B cell (primary cell): ENCODE data around the gene OR2T34.

Experiments used
- EZH2 ChIP-seq: IDR thresholded peaks from 2 replicates; pipeline ENCODE4 v1.6.1; 2012; ENCODE audit warnings: borderline replicate concordance, low read depth, mild to moderate bottlenecking, moderate library complexity, low read length; ENCODE audit not compliant: insufficient read depth, poor library complexity, severe bottlenecking
- TF ChIP-seq, protein P1 (sequence below): fragments of 200-600 bp; IDR thresholded peaks from one replicate; pipeline ENCODE4 v1.8.0; 2022; ENCODE audit warnings: antibody characterized with exemption, mild to moderate bottlenecking

GRCh38 chr1:248599396-248599795 lies 24.8 kb upstream of the OR2T34 start:
- TF ChIP-seq, protein P1, sequence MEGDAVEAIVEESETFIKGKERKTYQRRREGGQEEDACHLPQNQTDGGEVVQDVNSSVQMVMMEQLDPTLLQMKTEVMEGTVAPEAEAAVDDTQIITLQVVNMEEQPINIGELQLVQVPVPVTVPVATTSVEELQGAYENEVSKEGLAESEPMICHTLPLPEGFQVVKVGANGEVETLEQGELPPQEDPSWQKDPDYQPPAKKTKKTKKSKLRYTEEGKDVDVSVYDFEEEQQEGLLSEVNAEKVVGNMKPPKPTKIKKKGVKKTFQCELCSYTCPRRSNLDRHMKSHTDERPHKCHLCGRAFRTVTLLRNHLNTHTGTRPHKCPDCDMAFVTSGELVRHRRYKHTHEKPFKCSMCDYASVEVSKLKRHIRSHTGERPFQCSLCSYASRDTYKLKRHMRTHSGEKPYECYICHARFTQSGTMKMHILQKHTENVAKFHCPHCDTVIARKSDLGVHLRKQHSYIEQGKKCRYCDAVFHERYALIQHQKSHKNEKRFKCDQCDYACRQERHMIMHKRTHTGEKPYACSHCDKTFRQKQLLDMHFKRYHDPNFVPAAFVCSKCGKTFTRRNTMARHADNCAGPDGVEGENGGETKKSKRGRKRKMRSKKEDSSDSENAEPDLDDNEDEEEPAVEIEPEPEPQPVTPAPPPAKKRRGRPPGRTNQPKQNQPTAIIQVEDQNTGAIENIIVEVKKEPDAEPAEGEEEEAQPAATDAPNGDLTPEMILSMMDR, result no peak
- no peak for TF ChIP-seq EZH2
